Skeletal muscle tissue (tissue), 4 donors: ENCODE measurements around the gene UTF1. TPM values are rescaled to one million over a fixed set of nuclear protein-coding genes. Genes with fewer than 3 reads are reported as not detected.

ENCODE experiments used
- H3K27ac ChIP-seq: one replicate; pipeline ENCODE4 v1.7.0; 2013; ENCODE audit warnings: mild to moderate bottlenecking, low read depth, low read length, inconsistent platforms
- H3K27me3 ChIP-seq, 3 donors: one replicate each; pipeline ENCODE4 v1.7.0; 2013; ENCODE audit warnings: low read length in 3 of 3; ENCODE audit not compliant: control insufficient read depth in 3 of 3, insufficient read depth in 3 of 3
- H3K36me3 ChIP-seq, 3 donors: one replicate each; pipeline ENCODE4 v1.7.0; 2013; ENCODE audit warnings: low read length in 3 of 3; ENCODE audit not compliant: control insufficient read depth in 3 of 3, insufficient read depth in 3 of 3
- H3K4me1 ChIP-seq, 3 donors: one replicate each; pipeline ENCODE4 v1.7.0; 2013; ENCODE audit warnings: low read length in 3 of 3, mild to moderate bottlenecking in 3 of 3; ENCODE audit not compliant: control insufficient read depth in 3 of 3, insufficient read depth in 3 of 3
- H3K4me3 ChIP-seq, 3 donors: one replicate each; pipeline ENCODE4 v1.7.0; 2013; ENCODE audit warnings: low read length in 3 of 3
- H3K9ac ChIP-seq, 3 donors: one replicate each; pipeline ENCODE4 v1.7.0; 2013; ENCODE audit warnings: low read length in 3 of 3, mild to moderate bottlenecking in 3 of 3, moderate library complexity in 2 of 3, low read depth in 1 of 3
- H3K9me3 ChIP-seq, 3 donors: one replicate each; pipeline ENCODE4 v1.7.0; 2013; ENCODE audit warnings: low read length in 3 of 3; ENCODE audit not compliant: control insufficient read depth in 3 of 3
- total RNA-seq: library from RNA; depleted of rRNA; stranded (reverse); fragments of >200 nt; gene quantifications from one replicate; pipeline ENCODE4 v1.2.3, GENCODE V29; 2014
- donor health status: Osteomylitis.

The UTF1 gene
- total RNA-seq, 1 donor from 2014 or later = not detected

DNA sequence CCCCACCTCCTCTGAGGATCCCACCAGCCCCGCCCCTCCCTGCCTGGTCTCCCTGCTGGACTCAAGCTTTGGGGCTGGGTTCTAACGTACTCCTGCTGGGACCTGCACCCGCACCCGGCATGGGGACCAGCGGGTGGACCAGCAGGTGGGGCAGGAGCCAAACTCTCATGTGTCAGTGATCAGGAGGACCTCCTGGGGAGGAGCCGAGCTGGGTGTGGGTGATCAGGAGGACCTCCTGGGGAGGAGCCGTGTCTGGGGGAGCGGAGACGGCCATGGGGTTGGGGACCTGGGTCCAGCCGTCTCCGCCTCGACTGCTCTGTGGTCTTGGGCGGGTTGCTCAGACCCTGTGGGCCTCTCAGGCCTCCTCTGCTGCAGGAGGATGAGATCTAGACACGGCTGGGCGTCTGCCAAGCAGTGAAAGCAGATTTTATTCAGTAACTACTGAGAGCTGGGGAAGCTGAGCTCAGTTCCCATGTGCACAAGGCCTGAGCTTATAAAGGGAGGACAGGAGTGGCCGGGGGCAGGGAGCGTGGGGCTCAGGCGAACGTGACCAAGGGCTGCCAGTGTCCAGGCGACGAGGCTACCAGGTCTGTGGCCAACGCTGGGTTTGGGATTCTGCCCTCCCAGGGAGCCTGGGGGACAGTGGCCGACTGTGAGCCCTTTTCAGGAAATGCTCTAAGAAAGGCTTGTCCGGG lies 33.6 kb upstream of the UTF1 start:
- H3K27me3 ChIP-seq = peaks cover 0 to 7% (median 6%) of the 10 kb centered on the region in 3 donors
- H3K9me3 ChIP-seq = no peaks in the 10 kb centered on the region

DNA sequence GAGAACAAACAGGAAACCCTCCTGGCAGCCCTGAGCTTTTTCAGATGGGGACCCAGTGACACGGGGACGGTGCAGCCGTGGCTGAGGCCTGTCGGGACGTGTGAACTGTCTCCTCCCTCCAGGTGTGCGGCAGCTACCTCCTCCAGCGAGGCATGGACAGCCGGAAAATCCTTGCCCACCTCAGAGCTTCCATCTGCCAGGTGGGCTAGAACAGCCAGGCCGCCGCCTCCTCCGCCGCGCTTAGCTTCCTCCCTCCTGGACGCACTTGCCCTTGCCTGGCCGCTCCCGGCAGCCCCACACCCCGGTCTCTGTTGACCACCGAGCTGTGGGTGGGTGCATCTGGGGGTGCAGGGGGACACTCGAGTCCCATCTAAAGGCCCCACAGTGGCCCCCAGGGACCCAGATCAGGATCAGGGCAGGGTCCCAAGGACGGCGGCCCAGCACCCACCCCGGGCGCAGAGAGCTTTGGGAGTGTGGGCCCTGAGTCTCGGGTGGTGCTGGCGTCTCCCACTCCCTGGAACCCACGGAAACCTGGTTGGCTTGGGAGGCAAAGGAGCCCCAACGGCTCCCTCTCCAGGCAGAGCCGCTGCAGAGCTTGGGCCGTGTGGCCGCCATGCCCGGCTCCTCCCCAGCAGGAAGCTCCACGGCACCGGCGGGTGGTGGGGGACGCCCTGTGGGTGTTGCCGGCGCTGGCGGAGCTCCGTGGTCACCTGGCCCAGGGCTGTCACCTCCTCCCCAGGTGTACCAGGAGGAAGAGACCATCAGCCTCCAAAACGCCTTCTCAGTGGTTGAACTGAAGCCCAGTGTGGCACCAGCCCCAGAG lies 32.9 kb upstream of the UTF1 start:
- Histone ChIP-seq H3K27me3 (peaks cover 0 to 14% (median 9%) of the 10 kb centered on the region in 3 donors), H3K36me3 (no peaks in the 10 kb centered on the region), H3K4me3 (no peak overlapping the region), H3K27ac (no peak overlapping the region), H3K9me3 (no peaks in the 10 kb centered on the region), H3K9ac (no peak overlapping the region), H3K4me1 (no peaks in the 10 kb centered on the region)

More for the DNA sequence above, 33.6 kb upstream of the UTF1 start:
- Histone ChIP-seq H3K4me1 (no peaks in the 10 kb centered on the region), H3K4me3 (no peak overlapping the region), H3K9ac (no peak overlapping the region), H3K36me3 (no peaks in the 10 kb centered on the region), H3K27ac (no peak overlapping the region)

DNA sequence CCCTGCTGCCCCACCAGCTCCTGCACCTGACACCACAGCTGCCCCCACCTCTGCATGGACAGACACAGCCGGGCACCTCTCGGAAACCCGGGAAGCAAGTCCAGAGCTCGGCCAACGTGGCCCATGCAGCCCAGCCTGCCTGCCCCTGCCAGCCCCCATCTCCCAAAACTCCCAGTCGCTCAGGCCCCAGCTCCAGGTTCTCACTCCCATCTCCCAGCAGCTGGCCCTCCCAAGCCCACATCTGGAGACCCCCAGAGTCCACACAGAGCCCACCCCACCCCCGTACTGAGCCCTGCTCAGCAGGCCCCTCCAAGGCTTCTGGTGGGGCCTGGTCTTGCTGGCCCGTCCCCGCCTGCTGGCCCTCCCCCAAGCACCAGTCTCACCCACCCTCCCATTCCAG lies 32.2 kb upstream of the UTF1 start:
- Histone ChIP-seq H3K36me3 (no peaks in the 10 kb centered on the region), H3K9me3 (no peaks in the 10 kb centered on the region), H3K27ac (no peak overlapping the region), H3K4me1 (no peaks in the 10 kb centered on the region), H3K4me3 (no peak overlapping the region), H3K9ac (no peak overlapping the region), H3K27me3 (peaks cover 0 to 14% (median 11%) of the 10 kb centered on the region in 3 donors)

DNA sequence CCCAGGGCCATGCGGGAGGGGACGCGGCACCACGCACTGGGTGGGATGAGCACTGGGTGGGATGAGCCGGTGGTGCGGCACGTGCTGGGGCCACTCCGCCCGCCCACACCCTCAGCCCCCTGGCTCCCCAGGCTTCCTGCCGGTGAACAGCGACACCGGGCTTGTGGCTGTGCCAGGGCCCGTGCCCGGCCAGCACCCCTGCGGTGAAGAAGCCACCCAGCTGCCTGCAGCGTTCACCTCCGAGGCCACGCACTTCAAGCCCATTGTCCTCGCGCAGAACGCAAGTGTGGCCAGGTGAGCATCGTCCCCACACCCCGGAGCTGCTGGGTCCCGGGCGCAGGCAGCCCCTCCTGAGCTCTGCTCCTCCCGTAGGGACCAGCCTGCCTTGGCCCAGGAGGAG lies 31.8 kb upstream of the UTF1 start:
- no peaks in the 10 kb centered on the region for H3K4me1 ChIP-seq
- no peak overlapping the region for H3K27ac ChIP-seq
- H3K9ac ChIP-seq = no peak overlapping the region
- no peak overlapping the region for H3K4me3 ChIP-seq
- no peaks in the 10 kb centered on the region for H3K36me3 ChIP-seq
- no peaks in the 10 kb centered on the region for H3K9me3 ChIP-seq
- H3K27me3 ChIP-seq = peaks cover 0 to 14% (median 11%) of the 10 kb centered on the region in 3 donors

DNA sequence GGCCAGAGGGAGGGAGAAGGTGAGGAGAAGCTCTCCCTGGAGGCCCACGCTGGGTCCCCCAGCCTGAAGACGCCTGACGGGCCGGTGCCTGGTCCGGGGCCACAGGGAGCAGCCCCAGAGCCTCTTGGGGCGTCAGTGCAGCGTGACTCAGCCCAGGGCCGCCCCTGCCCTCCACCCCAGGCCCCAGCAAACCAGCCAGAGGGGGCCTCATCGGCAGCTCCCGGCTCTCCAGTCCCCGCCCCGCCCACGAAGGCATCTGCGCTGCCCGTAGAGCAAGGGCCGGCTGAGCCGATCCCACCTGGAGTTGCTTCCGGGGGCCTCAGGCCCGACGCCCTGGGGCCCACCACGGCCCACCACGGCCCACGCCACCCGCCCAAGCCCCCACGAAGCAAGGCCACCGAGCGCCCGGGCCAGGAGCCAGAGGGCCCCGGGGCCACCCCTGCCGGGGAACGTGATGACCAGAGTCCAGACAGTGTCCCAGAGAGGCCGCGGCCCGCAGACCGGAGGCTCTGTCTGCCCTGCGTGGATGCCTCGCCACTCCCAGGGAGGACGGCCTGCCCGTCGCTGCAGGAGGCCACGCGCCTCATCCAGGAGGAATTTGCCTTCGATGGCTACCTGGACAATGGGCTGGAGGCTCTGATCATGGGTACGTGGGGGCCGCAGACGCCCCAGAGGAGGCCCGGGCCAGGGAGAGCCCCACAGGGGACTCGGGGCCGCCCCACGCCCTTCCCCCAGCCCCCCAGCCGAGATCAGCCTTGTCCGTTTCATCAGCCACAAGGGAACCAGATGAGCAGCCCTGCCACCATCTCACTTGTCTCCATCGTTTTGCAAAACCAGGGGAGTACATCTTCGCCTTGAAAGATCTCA lies 31.2 kb upstream of the UTF1 start:
- Histone ChIP-seq H3K36me3 (no peaks in the 10 kb centered on the region), H3K27me3 (peaks cover 0 to 13% (median 11%) of the 10 kb centered on the region in 3 donors)

DNA sequence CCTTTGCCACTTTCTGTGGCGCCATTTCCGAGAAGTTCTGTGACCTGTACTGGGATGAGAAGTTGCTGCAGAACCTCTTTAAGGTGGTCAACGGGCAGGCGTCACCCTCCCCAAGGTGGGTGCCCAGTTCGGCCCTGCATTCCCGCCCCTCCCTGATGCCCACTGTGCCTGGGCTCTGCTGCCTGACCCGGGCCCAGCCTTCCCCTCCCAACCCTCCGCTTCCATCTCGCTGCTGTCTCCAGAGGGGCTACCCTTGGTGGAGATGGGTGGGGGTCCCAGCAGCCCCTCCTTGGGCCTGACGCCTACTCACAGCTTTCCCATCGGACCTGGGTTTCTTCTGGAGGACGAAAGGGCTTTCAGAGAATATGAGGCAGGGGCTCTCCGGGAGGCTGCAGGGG lies 30.5 kb upstream of the UTF1 start:
- no peak overlapping the region for H3K9ac ChIP-seq
- no peaks in the 10 kb centered on the region for H3K4me1 ChIP-seq
- H3K27ac ChIP-seq = no peak overlapping the region
- H3K4me3 ChIP-seq = no peak overlapping the region
- peaks cover 0 to 14% (median 9%) of the 10 kb centered on the region in 3 donors for H3K27me3 ChIP-seq
- H3K9me3 ChIP-seq = no peaks in the 10 kb centered on the region
- no peaks in the 10 kb centered on the region for H3K36me3 ChIP-seq

More for the DNA sequence above, 31.2 kb upstream of the UTF1 start:
- Histone ChIP-seq H3K4me1 (no peaks in the 10 kb centered on the region), H3K9me3 (no peaks in the 10 kb centered on the region), H3K27ac (no peak overlapping the region), H3K9ac (no peak overlapping the region), H3K4me3 (no peak overlapping the region)

DNA sequence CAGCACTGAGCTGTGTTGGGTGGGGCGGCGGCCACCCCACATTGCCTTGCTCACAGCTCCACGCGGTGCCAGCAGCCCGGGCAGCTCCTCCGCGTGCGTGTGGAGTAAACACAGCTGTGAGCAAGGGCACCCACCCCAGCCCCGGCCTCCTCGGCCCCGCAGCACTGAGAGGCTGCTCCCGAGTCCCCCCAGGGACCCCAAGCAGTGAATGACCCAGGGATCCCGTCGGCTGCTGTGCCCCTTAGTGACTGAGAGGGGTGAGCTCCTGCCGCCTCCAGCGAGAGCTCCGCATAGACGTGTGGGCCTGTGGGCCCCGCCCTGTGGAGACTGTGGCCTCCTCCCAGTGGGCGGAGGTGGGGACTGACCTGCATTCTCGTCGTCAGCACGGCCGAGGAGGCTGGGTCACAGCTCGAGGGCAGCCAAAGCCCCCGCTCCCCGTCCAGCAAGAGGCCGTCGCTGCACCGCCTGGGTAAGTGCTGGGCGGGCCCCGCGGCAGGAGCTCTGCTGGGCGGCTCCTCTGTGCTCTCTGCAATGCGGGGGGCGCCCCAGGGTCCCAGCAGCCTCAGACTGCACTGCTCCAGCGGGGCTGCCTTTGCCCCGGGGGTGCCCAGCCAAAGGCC lies 29.9 kb upstream of the UTF1 start:
- Histone ChIP-seq H3K4me3 (no peak overlapping the region), H3K4me1 (no peaks in the 10 kb centered on the region), H3K9ac (no peak overlapping the region), H3K9me3 (no peaks in the 10 kb centered on the region), H3K27me3 (peaks cover 0 to 14% (median 6%) of the 10 kb centered on the region in 3 donors), H3K36me3 (no peaks in the 10 kb centered on the region), H3K27ac (no peak overlapping the region)

DNA sequence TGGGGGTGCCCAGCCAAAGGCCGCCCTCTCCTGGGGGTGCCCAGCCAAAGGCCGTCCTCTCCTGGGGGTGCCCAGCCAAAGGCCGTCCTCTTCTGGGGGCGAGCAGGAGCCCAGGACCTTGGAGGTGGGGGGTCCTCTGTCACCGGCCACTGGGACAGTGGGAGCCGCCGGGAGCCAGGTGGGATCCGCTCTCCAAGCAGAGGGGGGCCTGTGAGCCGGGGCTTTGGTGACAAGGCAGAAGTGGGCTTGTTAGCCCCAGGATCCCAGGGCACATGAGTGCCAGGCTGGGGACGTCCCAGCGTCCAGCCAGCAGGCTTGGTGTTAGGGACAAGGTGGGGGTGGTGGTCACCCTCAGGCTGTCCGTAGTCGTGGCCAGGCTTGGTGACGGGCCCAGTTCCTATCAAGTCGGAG lies 29.4 kb upstream of the UTF1 start:
- H3K9me3 ChIP-seq = no peaks in the 10 kb centered on the region
- H3K27ac ChIP-seq = no peak overlapping the region
- H3K36me3 ChIP-seq = no peaks in the 10 kb centered on the region
- H3K4me1 ChIP-seq = no peaks in the 10 kb centered on the region
- no peak overlapping the region for H3K4me3 ChIP-seq
- peaks cover 0 to 16% (median 9%) of the 10 kb centered on the region in 3 donors for H3K27me3 ChIP-seq
- H3K9ac ChIP-seq = no peak overlapping the region

DNA sequence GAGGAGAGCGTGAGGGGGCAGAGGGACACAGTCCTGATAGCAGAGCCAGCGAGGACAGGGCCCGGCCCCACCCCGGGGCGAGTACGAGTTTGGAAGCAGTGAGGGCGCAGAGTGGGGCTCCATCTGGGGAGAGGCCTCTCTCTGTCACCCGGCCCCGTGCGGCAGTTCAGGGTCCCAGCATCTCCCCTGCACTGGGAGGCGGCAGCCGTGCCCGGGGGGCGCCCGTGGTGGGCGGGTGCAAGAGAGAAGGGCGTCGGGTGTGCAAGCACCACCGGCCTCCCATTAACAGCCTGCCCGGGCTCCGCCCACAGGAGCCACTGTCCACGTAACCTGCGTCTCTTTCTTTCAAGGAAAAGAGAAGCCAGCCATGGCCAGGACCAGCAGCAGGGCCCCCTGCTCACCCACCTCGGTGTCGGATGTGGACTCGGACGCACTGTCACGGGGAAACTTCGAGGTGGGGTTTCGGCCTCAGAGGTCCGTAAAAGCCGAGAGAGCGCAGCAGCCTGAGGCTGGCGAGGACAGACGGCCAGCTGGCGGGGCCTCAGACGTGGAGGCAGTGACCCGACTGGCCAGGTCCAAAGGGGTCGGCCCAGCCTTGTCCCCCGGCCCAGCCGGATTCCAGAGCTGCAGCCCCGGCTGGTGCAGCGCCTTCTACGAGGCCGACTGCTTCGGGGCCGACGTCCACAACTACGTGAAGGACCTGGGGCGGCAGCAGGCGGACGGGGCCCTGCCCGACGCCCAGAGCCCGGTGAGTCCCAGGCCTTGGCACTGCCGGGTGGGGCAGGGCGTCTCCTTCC lies 28.7 kb upstream of the UTF1 start:
- H3K9ac ChIP-seq = no peak overlapping the region
- H3K27ac ChIP-seq = no peak overlapping the region
- no peaks in the 10 kb centered on the region for H3K4me1 ChIP-seq
- H3K9me3 ChIP-seq = no peaks in the 10 kb centered on the region
- H3K36me3 ChIP-seq = no peaks in the 10 kb centered on the region
- H3K4me3 ChIP-seq = no peak overlapping the region
- peaks cover 0 to 16% (median 9%) of the 10 kb centered on the region in 3 donors for H3K27me3 ChIP-seq
